ENCODE results near the gene NANS.

NANS gene

DNA sequence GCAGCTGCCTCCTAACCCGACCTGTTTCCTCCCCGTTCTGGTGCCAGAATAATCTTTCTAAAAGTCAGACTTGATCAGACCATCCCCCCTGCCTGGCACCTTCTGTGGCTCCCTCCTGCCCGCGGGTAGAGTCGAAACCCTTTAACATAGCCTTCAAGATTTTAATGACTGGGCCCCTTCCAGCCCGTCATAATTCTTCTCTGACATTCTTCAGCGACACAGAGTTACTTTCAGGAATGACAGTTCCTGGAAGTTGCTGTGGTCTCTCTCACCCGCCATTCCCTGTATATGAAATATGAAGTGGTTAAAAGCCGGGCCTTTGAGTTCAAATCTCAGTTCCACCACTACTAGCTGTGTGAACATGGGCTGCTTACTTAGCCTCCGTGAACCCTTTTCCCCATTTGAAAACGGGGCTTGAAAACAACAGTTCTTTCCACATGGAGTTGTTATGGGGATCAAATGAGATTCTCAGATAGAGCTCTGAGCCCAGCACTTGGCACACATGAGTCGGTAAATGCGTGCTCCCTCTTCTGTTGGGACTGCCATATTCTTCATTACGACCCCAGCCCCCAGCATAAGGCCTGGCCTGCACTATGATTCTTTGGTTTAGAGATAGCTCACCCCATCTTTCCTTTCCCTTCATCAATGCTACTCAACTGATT, 737 bp downstream of the NANS start:
- no peak for DNase-seq (ENCODE audit: low read depth, low spot score)
- no peak overlapping the region for H3K27ac ChIP-seq (ENCODE audit: low read length)

DNA sequence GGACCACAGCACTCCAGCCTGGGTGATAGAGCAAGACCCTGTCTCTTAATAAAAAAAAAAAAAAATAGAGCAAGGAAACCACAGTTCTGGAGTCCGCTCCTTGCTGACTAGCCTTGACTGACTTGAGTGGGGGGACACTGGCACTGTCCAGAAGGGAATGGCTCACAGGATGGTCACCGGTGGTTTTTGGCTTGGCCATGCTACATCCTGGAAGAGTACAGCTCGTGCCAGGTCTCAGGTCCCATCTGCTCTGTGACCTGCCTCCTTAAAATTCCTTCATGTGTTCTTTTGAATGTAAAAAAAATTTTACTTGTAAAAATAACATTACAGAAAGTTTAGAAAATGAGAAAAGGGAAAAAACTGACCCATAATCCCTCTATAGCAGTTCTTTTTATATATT, 5.6 kb downstream of the NANS start:
- Histone ChIP-seq H3K27ac (ENCODE audit: low read length) (no peak overlapping the region), H3K36me3 (ENCODE audit: control insufficient read depth, insufficient read depth, low read length) (peaks cover 4% of the 10 kb centered on the region; the same call in 1 of the 2 replicates), H3K4me3 (ENCODE audit: low read length) (no peak overlapping the region), H3K4me1 (ENCODE audit: control insufficient read depth, insufficient read depth, low read length) (peaks cover 2% of the 10 kb centered on the region; the same call in 1 of the 2 replicates), H3K9me3 (ENCODE audit: control insufficient read depth, insufficient read depth, low read length) (no peaks in the 10 kb centered on the region), H3K27me3 (ENCODE audit: control insufficient read depth, insufficient read depth, low read length) (no peaks in the 10 kb centered on the region)
- no CpG with 5 or more reads among the region's 3 CpGs for WGBS (ENCODE audit: insufficient coverage, insufficient read length)
- DNase-seq (ENCODE audit: low read depth, low spot score), result no peak

More for the DNA sequence above, 737 bp downstream of the NANS start:
- Histone ChIP-seq H3K27me3 (ENCODE audit: control insufficient read depth, insufficient read depth, low read length) (no peaks in the 10 kb centered on the region), H3K4me3 (ENCODE audit: low read length) (peak overlapping the region; percentile 90), H3K36me3 (ENCODE audit: control insufficient read depth, insufficient read depth, low read length) (peaks cover 4% of the 10 kb centered on the region; the same call in 1 of the 2 replicates), H3K4me1 (ENCODE audit: control insufficient read depth, insufficient read depth, low read length) (peaks cover 2% of the 10 kb centered on the region; the same call in 1 of the 2 replicates), H3K9me3 (ENCODE audit: control insufficient read depth, insufficient read depth, low read length) (no peaks in the 10 kb centered on the region)
- WGBS (ENCODE audit: insufficient coverage, insufficient read length), result no CpG with 5 or more reads among the region's 14 CpGs

DNA sequence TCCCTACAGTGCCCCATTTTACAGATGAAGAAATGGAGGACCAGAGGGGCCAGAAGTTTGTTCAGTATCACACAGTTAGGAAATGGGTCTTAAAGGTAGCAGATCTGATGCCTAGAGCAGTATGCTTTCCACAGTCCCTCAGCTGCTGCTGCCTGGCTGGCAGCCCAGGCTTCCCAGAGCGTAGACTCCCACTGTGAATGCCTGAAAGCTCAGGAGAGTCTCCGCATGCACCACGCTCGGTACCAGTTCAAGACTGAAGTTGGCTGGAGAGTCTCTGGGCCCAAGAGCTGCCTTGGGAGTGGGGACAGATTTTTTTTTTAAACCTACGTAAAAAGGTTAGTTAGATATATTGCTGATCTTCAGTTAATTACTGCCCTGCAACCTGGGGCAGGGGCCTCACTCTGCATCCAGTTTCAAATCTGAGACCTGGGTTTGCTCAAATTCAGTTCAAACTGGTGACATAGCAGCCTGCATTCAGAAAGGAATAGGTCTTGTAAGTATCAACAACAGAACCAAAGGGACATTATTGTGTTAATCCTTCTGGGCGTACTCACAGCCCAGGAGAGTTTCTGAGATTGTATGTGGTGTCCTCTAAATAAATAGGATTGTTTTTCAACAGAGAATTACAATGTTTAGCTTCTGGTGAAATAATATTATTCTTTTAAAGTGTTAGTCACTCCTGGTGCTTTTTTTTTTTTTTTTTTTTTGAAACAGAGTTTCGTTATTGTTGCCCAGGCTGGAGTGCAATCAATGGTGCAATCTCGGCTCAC, 8.3 kb downstream of the NANS start:
- Histone ChIP-seq H3K36me3 (ENCODE audit: control insufficient read depth, insufficient read depth, low read length) (peaks cover 6% of the 10 kb centered on the region; the same call in 1 of the 2 replicates), H3K4me1 (ENCODE audit: control insufficient read depth, insufficient read depth, low read length) (no peaks in the 10 kb centered on the region)

DNA sequence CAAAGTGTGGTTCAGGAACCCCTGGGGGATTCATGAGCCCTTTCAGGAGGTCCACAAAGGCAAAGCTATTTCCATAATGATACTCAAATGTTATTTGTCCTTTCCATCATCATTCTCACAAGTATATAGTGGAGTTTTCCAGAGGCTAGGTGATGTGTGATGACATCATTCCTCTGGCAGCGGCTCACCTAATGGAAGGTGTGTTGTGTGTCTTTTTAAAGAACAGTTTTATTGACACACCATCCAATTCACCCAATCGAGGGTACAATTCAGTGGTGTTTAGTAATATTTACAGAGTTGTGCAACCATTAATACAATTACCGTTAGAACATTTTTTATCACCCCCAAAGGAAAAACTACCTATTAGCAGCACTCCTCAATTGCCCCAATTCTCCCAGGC, 9.7 kb downstream of the NANS start:
- no peaks in the 10 kb centered on the region for H3K9me3 ChIP-seq (ENCODE audit: control insufficient read depth, insufficient read depth, low read length)
- H3K4me1 ChIP-seq (ENCODE audit: control insufficient read depth, insufficient read depth, low read length), result no peaks in the 10 kb centered on the region
- no peaks in the 10 kb centered on the region for H3K27me3 ChIP-seq (ENCODE audit: control insufficient read depth, insufficient read depth, low read length)
- no peak overlapping the region for H3K4me3 ChIP-seq (ENCODE audit: low read length)
- no CpG with 5 or more reads among the region's 3 CpGs for WGBS (ENCODE audit: insufficient coverage, insufficient read length)
- H3K36me3 ChIP-seq (ENCODE audit: control insufficient read depth, insufficient read depth, low read length), result 0 out of 2 replicates have a peak, but pooled peaks cover 2% of the 10 kb centered on the region
- no peak overlapping the region for H3K27ac ChIP-seq (ENCODE audit: low read length)
- DNase-seq (ENCODE audit: low read depth, low spot score), result no peak

More for the DNA sequence above, 8.3 kb downstream of the NANS start:
- no peaks in the 10 kb centered on the region for H3K9me3 ChIP-seq (ENCODE audit: control insufficient read depth, insufficient read depth, low read length)
- WGBS (ENCODE audit: insufficient coverage, insufficient read length), result no CpG with 5 or more reads among the region's 8 CpGs
- no peak for DNase-seq (ENCODE audit: low read depth, low spot score)
- H3K27ac ChIP-seq (ENCODE audit: low read length), result no peak overlapping the region
- H3K27me3 ChIP-seq (ENCODE audit: control insufficient read depth, insufficient read depth, low read length), result no peaks in the 10 kb centered on the region
- H3K4me3 ChIP-seq (ENCODE audit: low read length), result no peak overlapping the region

DNA sequence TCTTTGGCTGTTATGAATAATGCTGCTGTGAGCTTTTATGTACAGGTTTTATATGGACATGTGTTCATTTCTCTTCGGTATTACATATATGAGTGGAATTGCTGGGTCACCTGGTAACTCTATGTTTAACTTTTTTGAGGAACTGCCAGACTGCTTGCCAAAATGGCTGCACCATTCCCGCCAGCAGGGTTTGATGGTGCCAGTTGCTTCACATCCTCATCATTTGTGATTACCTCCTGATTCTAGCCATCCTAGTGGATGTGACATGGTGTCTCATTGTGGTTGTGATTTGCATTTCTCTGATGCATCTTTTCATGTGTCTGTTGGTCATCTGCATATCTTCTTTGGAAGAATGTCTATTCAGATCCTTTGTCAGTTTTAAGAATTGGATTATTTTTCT, 10.7 kb downstream of the NANS start:
- no peak overlapping the region for H3K27ac ChIP-seq (ENCODE audit: low read length)
- DNase-seq (ENCODE audit: low read depth, low spot score), result no peak
- no peaks in the 10 kb centered on the region for H3K9me3 ChIP-seq (ENCODE audit: control insufficient read depth, insufficient read depth, low read length)
- H3K36me3 ChIP-seq (ENCODE audit: control insufficient read depth, insufficient read depth, low read length), result 0 out of 2 replicates have a peak, but pooled peaks cover 2% of the 10 kb centered on the region
- H3K4me1 ChIP-seq (ENCODE audit: control insufficient read depth, insufficient read depth, low read length), result no peaks in the 10 kb centered on the region
- no peaks in the 10 kb centered on the region for H3K27me3 ChIP-seq (ENCODE audit: control insufficient read depth, insufficient read depth, low read length)
- no CpG with 5 or more reads among the region's 2 CpGs for WGBS (ENCODE audit: insufficient coverage, insufficient read length)
- no peak overlapping the region for H3K4me3 ChIP-seq (ENCODE audit: low read length)

DNA sequence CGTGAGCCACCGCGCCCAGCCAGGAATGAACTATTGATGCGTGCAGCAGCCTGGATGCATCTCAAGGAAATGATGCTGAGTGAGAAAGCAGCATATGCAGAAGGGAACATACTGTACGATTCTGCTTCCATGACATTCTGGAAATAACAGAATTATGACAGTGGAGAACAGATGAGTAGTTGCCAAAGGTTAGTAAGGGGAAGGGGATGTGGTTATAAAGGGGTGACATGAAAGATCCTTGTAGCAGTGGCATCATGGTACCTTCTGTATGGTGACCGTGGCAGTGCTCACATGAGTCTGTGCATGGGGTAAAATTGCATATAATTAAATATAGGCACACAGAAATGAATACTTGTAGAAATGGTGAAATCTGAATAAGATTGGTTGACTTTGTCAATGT, 13.0 kb downstream of the NANS start:
- no CpG with 5 or more reads among the region's 6 CpGs for WGBS (ENCODE audit: insufficient coverage, insufficient read length)
- H3K27ac ChIP-seq (ENCODE audit: low read length), result no peak overlapping the region
- H3K36me3 ChIP-seq (ENCODE audit: control insufficient read depth, insufficient read depth, low read length), result 0 out of 2 replicates have a peak, but pooled peaks cover 2% of the 10 kb centered on the region
- no peaks in the 10 kb centered on the region for H3K9me3 ChIP-seq (ENCODE audit: control insufficient read depth, insufficient read depth, low read length)
- no peak overlapping the region for H3K4me3 ChIP-seq (ENCODE audit: low read length)
- no peaks in the 10 kb centered on the region for H3K27me3 ChIP-seq (ENCODE audit: control insufficient read depth, insufficient read depth, low read length)
- no peak for DNase-seq (ENCODE audit: low read depth, low spot score)
- H3K4me1 ChIP-seq (ENCODE audit: control insufficient read depth, insufficient read depth, low read length), result no peaks in the 10 kb centered on the region; the same call in 1 of the 2 replicates

DNA sequence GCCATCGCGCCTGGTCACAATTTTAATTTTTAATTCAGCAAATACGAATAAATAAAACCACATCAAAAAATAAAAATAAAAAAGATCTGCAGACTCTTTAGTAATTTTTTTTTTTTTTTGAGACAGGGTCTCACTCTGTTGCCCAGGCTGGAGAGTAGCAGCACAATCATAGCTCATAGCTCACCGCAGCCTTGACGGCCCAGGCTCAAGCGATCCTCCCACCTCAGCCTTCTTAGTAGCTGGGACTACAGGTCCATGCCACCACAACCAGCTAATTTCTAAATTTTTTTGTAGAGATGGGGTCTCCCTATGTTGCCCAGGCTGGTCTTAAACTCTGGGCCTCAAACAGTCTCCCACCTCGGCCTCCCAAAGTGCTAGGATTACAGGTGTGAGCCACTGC, 14.2 kb downstream of the NANS start:
- H3K4me1 ChIP-seq (ENCODE audit: control insufficient read depth, insufficient read depth, low read length), result no peaks in the 10 kb centered on the region; the same call in 1 of the 2 replicates
- no peak for DNase-seq (ENCODE audit: low read depth, low spot score)
- 0 out of 2 replicates have a peak, but pooled peaks cover 2% of the 10 kb centered on the region for H3K36me3 ChIP-seq (ENCODE audit: control insufficient read depth, insufficient read depth, low read length)
- WGBS (ENCODE audit: insufficient coverage, insufficient read length), result 100% methylated on average over 1 of the region's 7 CpGs
- H3K4me3 ChIP-seq (ENCODE audit: low read length), result no peak overlapping the region
- no peak overlapping the region for H3K27ac ChIP-seq (ENCODE audit: low read length)
- H3K9me3 ChIP-seq (ENCODE audit: control insufficient read depth, insufficient read depth, low read length), result no peaks in the 10 kb centered on the region
- no peaks in the 10 kb centered on the region for H3K27me3 ChIP-seq (ENCODE audit: control insufficient read depth, insufficient read depth, low read length)

DNA sequence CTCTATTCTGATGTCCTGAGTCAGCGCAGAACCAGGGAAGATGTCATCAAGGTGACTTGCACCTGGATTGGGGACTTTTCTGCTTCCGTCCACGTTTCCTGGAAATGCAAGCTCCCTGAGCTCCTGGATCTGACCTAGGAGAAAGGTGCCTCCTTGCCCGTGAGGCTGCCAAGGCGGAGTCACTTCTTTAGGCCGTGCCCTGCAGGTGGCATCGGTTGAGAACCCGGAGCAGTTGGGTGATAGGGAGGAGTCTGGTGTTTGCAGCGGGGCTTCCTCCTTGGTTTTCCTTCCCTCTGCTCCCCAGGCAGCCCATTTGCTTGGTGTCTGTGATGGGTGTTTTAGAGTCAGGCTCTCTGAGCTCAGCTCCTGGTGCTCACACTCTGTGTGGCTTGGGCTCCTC, 15.2 kb downstream of the NANS start:
- 0 out of 2 replicates have a peak, but pooled peaks cover 2% of the 10 kb centered on the region for H3K36me3 ChIP-seq (ENCODE audit: control insufficient read depth, insufficient read depth, low read length)
- no peak for DNase-seq (ENCODE audit: low read depth, low spot score)
- H3K27me3 ChIP-seq (ENCODE audit: control insufficient read depth, insufficient read depth, low read length), result no peaks in the 10 kb centered on the region
- no peaks in the 10 kb centered on the region for H3K9me3 ChIP-seq (ENCODE audit: control insufficient read depth, insufficient read depth, low read length)
- no peak overlapping the region for H3K4me3 ChIP-seq (ENCODE audit: low read length)
- H3K27ac ChIP-seq (ENCODE audit: low read length), result no peak overlapping the region
- no peaks in the 10 kb centered on the region; the same call in 1 of the 2 replicates for H3K4me1 ChIP-seq (ENCODE audit: control insufficient read depth, insufficient read depth, low read length)
- no CpG with 5 or more reads among the region's 9 CpGs for WGBS (ENCODE audit: insufficient coverage, insufficient read length)

DNA sequence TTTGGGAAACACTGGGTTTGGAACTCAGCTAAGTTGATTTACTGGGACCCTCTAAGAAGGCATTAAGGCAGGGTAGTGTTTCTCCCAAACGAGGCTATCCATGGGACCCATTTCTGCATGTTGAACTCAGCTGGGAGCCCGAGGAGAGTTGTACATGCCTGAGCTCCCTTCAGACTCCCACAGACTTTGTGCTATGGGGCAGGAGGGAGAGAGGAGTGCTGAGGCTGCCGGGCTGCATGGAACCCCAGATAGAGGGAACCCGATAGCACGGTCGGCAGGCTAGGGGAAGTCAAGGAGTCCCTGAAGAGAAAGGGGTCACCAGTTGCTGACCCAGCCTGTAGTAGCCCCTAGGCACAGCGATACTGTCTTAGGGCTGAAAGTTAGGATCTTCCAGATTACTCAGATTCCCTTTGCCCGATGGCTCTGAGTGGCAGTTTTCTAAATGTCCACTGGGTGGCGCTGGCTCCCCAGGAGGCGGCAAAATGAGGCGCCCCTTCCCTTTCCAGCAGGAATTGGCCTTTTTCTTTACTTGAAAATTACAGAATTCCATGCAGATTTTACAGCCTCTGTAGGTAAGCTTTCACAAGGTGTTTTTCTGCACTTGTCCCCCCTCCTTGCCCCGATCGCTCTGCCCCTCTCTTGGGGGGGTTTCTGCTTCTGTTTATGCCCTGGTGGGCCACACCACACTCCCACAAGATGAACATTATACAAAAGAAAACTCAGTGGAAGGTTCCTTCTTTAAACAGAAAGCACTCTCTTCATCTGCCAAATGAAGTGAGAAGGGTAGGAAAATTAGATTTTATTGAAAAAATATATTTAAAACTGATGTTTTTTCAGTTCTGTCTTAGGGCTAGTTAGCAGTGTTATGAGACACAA, 17.8 kb downstream of the NANS start:
- H3K4me3 ChIP-seq (ENCODE audit: low read length), result no peak overlapping the region
- 0 out of 2 replicates have a peak, but pooled peaks cover 2% of the 10 kb centered on the region for H3K36me3 ChIP-seq (ENCODE audit: control insufficient read depth, insufficient read depth, low read length)
- H3K27ac ChIP-seq (ENCODE audit: low read length), result no peak overlapping the region
- H3K27me3 ChIP-seq (ENCODE audit: control insufficient read depth, insufficient read depth, low read length), result no peaks in the 10 kb centered on the region
- DNase-seq (ENCODE audit: low read depth, low spot score), result no peak
- H3K4me1 ChIP-seq (ENCODE audit: control insufficient read depth, insufficient read depth, low read length), result no peaks in the 10 kb centered on the region; the same call in 1 of the 2 replicates
- no CpG with 5 or more reads among the region's 13 CpGs for WGBS (ENCODE audit: insufficient coverage, insufficient read length)
- no peaks in the 10 kb centered on the region for H3K9me3 ChIP-seq (ENCODE audit: control insufficient read depth, insufficient read depth, low read length)

DNA sequence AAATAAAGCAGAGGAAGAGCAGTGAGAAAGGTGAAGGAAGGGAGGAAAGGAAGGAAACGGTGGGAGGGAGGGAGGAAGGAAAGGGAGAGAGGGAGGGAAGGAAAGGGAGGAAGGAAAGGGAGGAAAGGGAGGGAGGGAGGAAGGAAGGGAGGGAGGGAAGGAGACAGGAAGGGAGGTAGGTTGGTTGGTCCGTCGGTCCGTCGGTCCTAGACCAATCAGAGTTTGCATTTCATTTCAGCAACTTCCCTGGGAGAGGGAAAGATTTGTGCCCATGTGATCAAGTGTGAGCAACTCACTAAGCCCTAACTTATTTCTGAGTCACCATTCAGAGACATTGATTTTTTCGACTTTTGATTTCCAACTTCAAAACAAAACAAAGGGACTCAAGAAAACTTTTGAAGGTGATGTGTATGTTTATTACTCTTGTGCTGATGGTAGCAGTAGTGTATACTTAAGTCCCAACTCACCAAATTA, 18.8 kb downstream of the NANS start:
- H3K4me1 ChIP-seq (ENCODE audit: control insufficient read depth, insufficient read depth, low read length), result no peaks in the 10 kb centered on the region; the same call in 1 of the 2 replicates
- DNase-seq (ENCODE audit: low read depth, low spot score), result no peak
- no peaks in the 10 kb centered on the region for H3K27me3 ChIP-seq (ENCODE audit: control insufficient read depth, insufficient read depth, low read length)
- no peaks in the 10 kb centered on the region for H3K9me3 ChIP-seq (ENCODE audit: control insufficient read depth, insufficient read depth, low read length)
- 100% methylated on average over 1 of the region's 6 CpGs for WGBS (ENCODE audit: insufficient coverage, insufficient read length)
- no peak overlapping the region for H3K4me3 ChIP-seq (ENCODE audit: low read length)
- no peak overlapping the region for H3K27ac ChIP-seq (ENCODE audit: low read length)
- H3K36me3 ChIP-seq (ENCODE audit: control insufficient read depth, insufficient read depth, low read length), result peaks cover 4% of the 10 kb centered on the region; the same call in 1 of the 2 replicates
